ENCODE data around the gene LAIR2.
"Not testable (repeated sequence)": the region's sequence is repeated elsewhere in the genome, so short reads cannot be mapped to it uniquely, and the experiment has no call there.

LAIR2 gene

DNA sequence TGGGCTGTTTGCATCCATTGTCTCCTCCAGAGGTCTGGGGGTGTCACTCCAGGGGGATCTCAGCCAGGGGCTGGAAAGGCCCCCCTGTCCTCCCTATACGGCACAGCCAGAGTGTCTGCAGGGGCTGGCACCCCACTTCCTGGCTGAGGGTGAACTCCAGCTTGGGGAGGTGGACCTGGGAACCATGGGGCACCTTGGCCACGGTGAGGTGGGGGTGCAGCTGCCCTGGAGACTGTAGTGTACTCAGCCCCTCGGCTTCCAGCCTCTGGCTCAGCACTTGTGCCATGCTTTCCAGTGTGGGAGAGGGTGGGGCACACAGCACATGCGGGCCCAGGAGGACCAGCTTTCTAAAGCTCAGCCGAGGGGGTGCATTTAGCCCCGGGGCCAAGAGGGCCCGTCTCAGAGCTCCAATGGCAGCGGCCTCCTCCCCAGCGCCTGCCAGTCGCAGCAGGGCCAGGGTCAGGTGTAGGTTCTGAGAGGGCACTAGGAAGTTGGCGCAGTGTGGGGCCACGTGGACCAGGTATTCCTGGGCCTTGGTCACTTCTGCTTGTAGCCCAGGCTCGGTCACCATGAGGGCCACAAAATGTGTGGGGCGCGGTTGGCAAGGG is 40.5 kb upstream of the LAIR2 start:
- H3K27ac Mint-ChIP-seq, result peak overlapping the region; percentile 22
- H3K4me3 Mint-ChIP-seq, result peak overlapping the region; percentile 69
- no peaks in the 10 kb centered on the region for H3K27me3 Mint-ChIP-seq
- peaks cover 33% of the 10 kb centered on the region for H3K4me1 Mint-ChIP-seq (ENCODE audit: low read depth)
- no peaks in the 10 kb centered on the region for H3K9me3 Mint-ChIP-seq (ENCODE audit: low read depth)
- H3K36me3 Mint-ChIP-seq, result no peaks in the 10 kb centered on the region

DNA sequence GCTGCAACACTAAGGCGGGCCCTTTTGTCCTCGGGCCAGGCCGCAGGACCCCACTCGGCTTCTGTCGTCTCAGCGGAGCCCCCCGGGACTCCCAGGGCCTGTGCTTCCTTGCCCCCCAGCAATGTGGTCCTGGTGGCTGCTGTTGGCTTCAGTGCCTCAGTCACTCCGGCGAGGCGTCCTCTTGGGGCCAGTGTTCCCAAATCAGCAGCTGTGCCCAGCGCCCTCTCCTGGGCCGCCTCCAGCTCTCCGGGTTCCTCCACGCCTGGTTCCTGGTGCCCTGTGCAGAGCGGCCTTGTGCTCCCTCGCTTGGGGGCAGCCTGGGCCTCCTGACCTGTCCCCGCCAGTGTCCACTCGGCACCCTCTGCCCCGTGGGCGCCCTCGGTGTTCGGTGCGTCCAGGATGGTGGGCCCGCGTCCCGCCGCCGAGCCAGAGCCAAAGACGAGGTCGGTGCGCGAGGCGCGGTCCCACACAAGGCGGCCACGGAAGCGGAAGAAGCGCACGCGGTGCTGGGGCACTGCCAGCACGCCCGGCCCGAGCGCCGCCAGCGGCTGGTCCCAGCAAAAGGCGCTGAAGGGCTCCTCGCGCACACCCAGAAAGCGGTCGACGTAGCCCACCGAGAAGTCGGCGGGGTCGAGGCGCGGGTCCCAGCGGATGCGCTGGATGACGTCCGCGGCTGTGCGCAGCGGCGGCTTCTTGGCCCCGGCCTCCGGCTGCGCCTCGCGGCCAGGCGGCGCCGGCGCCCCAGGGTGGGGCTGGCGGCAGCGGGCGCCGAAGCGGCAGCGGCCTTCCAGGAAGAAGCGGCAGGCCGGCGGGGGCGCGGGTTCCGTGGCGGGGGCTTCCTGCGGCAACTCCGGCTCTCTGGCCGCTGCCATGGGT is 39.7 kb upstream of the LAIR2 start:
- Mint-ChIP-seq H3K9me3 (ENCODE audit: low read depth) (no peaks in the 10 kb centered on the region), H3K4me1 (ENCODE audit: low read depth) (peaks cover 33% of the 10 kb centered on the region), H3K36me3 (no peaks in the 10 kb centered on the region), H3K27me3 (no peaks in the 10 kb centered on the region), H3K4me3 (peak overlapping the region; percentile 69), H3K27ac (peak overlapping the region; percentile 72)

DNA sequence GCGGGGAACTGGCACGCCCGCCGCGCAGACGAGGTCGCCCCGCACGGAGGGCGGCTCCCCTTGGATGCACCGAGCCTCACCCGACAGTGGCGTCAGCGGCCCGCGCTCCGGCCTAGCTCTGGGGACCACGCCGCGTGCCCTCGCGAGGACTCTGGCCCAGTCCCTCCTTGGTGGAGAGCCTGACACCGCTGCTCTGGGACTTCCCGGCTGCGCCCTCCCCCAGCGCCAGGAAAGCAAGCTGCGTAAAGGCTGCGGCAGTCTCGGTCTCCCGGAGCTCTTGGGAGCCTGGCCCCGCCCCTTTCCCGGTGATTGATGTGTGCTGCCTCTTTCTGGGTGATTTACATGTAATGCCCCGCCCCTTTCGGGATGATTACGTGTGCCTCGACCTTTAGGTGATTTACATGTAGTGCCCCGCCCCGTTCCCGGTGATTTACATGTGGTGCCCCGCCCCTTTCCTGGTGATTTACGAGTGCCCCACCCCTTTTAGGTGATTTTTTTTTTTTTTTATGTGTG is 39.0 kb upstream of the LAIR2 start, which contains the start of gene LENG9:
Gene LENG9, minus strand, starts transcription at position 248 of the 513 bp plus-strand sequence. CDS start 252 bp downstream, outside the sequence.
- H3K36me3 Mint-ChIP-seq, result no peaks in the 10 kb centered on the region
- peak within 1 kb of the TSS; percentile 92 for H3K27ac Mint-ChIP-seq
- H3K4me1 Mint-ChIP-seq (ENCODE audit: low read depth), result peaks cover 28% of the 10 kb centered on the region
- H3K9me3 Mint-ChIP-seq (ENCODE audit: low read depth), result no peaks in the 10 kb centered on the region
- no peaks in the 10 kb centered on the region for H3K27me3 Mint-ChIP-seq
- H3K4me3 Mint-ChIP-seq, result peak within 1 kb of the TSS; percentile 88

DNA sequence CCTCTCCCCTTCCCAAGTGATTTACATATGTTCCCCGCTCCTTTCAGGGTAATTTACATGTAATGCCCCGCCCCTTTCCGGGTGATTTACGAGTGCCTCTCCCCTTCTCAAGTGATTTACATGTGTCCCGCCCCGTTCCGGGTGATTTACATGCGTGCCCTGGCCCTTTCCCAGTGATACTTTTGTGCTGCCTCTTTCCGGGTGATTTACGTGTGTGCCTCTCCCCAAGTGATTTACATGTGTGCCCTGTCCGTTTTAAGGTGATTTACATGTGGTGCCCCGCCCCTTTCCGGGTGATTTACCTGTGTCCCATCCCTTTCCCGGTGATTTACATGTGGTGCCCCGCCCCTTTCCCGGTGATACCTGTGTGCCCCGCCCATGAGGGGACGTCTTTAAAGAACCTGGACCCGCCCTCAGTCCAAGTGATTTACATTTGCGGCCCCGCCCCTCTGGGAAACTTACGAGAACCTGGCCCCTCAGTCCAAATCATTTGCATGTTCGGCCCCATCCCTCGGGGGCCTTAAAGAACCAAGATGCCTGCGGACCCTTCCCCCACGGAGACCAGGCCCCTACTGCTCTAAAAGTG is 38.5 kb upstream of the LAIR2 start:
- no peaks in the 10 kb centered on the region for H3K9me3 Mint-ChIP-seq (ENCODE audit: low read depth)
- H3K27me3 Mint-ChIP-seq, result no peaks in the 10 kb centered on the region
- H3K4me1 Mint-ChIP-seq (ENCODE audit: low read depth), result peaks cover 22% of the 10 kb centered on the region
- H3K27ac Mint-ChIP-seq, result peak overlapping the region; percentile 92
- peak overlapping the region; percentile 88 for H3K4me3 Mint-ChIP-seq
- H3K36me3 Mint-ChIP-seq, result no peaks in the 10 kb centered on the region

DNA sequence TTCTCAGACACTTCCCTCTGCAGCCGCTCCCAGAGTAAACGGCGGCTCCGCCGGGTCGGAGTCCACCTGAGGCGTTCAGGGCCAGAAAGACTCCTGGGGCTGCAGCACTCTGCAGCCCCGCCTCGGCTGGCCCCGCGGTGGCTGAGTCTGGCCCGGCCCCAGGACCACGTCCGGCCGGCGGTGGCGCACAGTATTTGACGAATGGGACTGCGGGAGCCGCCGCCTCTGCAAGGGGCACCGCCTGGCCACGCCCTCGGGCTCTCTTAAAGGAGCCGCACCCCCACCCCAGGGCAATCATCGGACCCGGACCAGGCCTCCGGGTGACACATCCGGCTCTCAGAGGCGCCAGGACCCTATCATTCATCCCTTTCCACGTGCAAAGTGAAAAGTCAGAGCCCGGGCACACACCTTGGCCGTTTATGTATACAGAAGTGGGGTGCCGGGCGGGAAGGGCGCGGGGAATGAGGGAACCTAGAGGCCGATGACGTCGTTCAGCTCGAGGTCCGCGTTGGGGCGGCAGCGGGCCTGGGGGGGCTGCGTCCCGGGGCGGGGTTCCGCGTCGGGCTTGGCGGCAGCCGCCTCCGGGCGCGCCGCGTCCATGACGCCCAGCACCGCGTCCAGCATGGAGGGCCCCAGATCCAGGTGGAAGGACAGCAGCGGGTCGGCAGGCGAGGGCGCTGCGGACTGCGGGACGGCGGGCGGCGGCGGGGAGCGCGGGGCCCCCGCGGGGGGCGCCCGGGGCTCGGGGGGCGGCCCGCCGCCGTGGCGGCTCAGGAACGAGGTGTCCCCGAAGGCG is 37.8 kb upstream of the LAIR2 start:
- no peaks in the 10 kb centered on the region for H3K9me3 Mint-ChIP-seq (ENCODE audit: low read depth)
- H3K36me3 Mint-ChIP-seq, result no peaks in the 10 kb centered on the region
- no peak overlapping the region for H3K27ac Mint-ChIP-seq
- peak overlapping the region; percentile 88 for H3K4me3 Mint-ChIP-seq
- peaks cover 4% of the 10 kb centered on the region for H3K27me3 Mint-ChIP-seq
- H3K4me1 Mint-ChIP-seq (ENCODE audit: low read depth), result peaks cover 19% of the 10 kb centered on the region

DNA sequence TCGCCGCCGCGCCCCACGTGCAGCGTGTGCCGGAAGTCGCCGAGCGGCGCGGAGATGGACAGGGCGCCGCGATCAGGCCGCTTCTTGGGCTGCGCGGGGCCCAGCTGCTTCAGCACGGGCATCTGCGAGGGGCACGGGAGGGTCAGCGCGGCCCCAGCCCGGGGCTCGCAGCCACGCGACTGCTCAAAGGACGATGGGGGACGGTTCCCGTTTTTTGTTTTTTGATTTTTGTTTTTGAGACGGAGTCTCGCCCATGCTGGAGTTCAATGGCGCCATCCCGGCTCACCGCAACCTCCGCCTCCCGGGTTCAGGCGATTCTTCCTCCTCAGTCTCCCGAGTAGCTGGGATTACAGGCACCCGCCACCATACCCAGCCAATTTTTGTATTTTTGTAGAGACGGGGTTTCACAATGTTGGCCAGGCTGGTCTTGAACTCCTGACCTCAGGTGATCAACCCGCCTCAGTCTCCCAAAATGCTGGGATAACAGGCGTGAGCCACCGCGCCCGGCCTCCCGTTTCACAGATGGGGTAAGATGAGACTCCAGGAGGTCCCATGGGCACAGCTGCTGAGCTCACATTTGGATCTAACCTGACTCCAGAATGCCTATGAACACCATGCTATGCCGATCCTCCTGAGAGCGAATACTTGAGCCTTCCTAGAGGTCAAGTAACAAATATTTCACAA is 37.1 kb upstream of the LAIR2 start:
- peak overlapping the region; percentile 46 for H3K27ac Mint-ChIP-seq
- no peaks in the 10 kb centered on the region for H3K9me3 Mint-ChIP-seq (ENCODE audit: low read depth)
- H3K36me3 Mint-ChIP-seq, result no peaks in the 10 kb centered on the region
- H3K27me3 Mint-ChIP-seq, result peaks cover 11% of the 10 kb centered on the region
- peaks cover 22% of the 10 kb centered on the region for H3K4me1 Mint-ChIP-seq (ENCODE audit: low read depth)
- peak overlapping the region; percentile 57 for H3K4me3 Mint-ChIP-seq

DNA sequence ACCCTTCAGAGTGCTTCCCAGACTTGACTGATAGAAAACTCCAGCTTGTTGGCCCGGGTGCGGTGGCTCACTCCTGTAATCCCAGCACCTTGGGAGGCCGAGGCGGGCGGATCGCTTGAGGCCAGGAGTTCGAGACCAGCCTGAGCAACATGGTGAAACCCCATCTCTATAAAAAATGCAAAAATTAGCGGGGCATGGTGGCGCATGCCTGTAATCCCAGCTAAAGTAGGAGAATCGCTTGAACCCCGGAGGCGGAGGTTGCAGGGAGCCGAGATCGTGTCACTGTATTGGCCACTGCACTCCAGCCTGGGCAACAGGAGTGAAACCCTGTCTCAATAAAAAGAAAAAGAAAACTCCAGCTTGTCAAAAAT is 36.5 kb upstream of the LAIR2 start:
- not testable (repeated sequence) for H3K9me3 Mint-ChIP-seq (ENCODE audit: low read depth); H3K36me3 Mint-ChIP-seq; H3K27ac Mint-ChIP-seq
- peak overlapping the region; percentile 57 for H3K4me3 Mint-ChIP-seq
- H3K4me1 Mint-ChIP-seq (ENCODE audit: low read depth), result peaks cover 26% of the 10 kb centered on the region
- peaks cover 13% of the 10 kb centered on the region for H3K27me3 Mint-ChIP-seq

DNA sequence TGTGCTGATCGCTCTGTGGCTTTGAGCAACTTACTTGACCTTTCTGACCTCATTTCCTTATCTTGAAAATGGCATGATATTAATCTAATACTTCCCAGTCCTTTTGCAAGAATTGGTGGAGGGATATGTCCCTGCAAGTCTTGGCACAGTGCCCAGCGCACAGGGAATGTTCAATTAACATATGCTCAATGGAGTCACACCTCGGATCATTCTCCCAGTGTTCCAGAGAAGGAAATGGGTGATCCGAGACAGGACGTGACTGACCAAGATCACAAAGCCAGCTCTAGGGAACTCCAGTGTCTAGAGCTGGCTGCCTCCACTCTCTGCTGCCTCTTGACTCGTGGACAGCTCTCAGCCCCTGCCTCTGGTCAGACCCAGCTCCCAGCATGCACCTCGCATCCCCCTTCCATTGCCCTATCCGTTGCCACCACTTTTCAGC is 33.1 kb upstream of the LAIR2 start:
- no peak overlapping the region for H3K4me3 Mint-ChIP-seq
- H3K27ac Mint-ChIP-seq, result no peak overlapping the region
- H3K36me3 Mint-ChIP-seq, result no peaks in the 10 kb centered on the region
- peaks cover 16% of the 10 kb centered on the region for H3K4me1 Mint-ChIP-seq (ENCODE audit: low read depth)
- H3K9me3 Mint-ChIP-seq (ENCODE audit: low read depth), result no peaks in the 10 kb centered on the region
- H3K27me3 Mint-ChIP-seq, result peaks cover 17% of the 10 kb centered on the region

DNA sequence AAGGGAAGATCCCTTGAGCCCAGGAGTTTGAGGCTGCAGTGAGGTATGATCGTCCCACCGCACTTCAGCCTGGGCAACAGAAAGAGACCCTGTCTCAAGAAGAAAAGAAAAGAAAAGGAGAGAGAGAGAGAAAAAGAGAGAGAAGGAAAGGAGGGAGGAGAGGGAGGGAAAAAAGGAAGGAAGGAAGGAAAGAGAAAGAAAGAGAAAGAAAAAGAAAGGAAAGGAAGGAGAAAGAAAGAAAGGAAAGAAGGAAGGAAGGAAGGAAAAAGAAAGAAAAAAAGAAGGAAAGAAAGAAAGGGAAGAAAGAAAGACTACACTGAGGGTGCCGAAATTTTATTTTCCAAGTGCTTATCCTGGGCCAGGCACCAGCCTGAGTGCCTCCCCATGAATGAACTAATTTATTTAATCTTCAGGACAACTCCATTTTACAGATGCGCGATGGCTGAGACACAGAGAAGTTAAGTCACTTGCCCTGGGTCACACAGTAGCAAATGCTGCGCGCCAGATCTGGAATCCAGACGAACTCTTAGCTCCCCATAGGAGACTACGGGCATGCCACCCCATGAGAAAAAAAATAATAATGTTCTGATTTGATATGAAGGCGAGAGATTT is 32.2 kb upstream of the LAIR2 start:
- H3K4me3 Mint-ChIP-seq, result peak overlapping the region; percentile 37
- H3K27me3 Mint-ChIP-seq, result peaks cover 22% of the 10 kb centered on the region
- peaks cover 14% of the 10 kb centered on the region for H3K4me1 Mint-ChIP-seq (ENCODE audit: low read depth)

DNA sequence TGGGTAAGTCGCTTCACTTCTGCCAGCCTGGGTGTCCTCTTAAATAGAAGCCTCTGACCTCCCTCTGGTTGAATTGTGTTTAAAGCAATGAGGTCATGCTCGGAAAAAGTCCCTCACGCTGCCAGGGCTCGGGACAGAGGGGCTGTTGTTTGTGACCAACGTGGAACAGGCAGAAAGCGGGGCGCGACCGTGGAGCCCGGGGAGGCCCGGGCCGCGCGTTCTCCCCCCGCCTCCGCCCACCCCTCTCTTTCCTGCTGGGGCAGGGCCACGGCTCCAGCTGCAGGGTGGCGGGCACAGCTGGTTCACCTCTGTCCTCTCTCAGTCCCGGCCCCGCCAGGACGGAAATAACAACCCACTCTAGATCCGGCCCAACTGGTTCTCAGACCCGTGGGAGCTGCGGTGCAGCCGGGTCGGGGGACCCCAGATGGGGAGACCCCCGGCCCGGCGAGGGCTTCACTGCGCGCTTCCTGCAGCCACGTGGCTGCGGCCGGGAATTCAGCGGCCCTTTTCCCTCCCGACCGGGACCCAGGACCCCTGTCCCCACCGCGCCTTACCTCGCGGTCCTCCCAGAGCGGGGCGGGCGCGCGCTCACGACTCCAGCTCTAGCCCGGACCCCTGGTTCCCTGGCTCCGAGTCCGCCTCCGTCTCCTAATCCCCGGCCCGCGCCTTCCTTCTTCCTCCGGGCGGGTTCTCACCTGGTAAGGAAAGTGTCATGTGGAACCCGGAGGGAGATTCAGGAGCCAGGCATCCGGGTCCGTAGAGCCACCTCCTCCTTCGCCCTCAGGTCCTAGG is 31.4 kb upstream of the LAIR2 start:
- H3K4me1 Mint-ChIP-seq (ENCODE audit: low read depth), result peaks cover 14% of the 10 kb centered on the region
- H3K4me3 Mint-ChIP-seq, result peak overlapping the region; percentile 37
- H3K9me3 Mint-ChIP-seq (ENCODE audit: low read depth), result no peaks in the 10 kb centered on the region
- H3K27ac Mint-ChIP-seq, result no peak overlapping the region
- peaks cover 22% of the 10 kb centered on the region for H3K27me3 Mint-ChIP-seq
- no peaks in the 10 kb centered on the region for H3K36me3 Mint-ChIP-seq

More for the DNA sequence above, 32.2 kb upstream of the LAIR2 start:
- Mint-ChIP-seq H3K9me3 (ENCODE audit: low read depth) (no peaks in the 10 kb centered on the region), H3K36me3 (no peaks in the 10 kb centered on the region), H3K27ac (no peak overlapping the region)

DNA sequence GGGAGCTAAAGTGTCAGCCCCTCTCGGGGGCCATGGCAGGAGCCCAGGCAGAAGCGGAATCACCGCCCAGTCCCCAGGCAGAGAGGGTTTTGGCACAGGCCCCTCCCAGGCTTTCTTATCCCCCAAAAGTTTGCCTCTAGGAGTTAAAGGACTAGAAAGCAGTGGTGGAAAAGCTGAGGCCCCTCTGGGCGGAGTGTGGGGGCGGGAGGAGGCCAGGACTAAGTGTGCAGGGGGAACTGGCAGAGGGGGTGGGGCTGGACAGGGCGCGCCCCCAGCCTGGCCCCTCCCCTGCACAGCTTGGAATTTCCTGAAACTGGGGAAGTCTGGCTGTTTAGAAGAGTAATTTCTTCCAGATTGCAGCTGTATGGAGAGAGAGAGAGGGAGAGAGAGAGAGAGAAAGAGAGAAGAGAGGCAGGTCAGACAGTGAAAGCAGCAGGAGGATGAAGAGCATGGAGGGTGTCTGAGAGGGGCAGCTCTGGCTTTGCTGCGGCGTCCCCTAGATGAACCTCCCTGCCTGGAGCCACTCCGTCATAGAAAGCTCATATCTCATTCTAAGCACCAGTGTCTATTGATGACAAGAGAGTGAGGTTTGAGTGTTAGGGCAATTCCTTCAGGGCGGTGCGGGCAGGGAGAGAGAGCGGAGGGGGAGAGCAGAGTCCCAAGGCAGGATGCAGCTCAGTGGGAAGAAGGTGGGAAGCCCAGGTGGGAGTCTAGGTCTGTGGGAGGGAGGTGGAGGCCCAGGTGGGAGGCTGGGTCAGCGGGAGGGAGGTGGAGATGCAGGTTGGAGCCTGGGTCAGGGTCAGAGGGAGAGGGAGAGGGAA is 29.4 kb upstream of the LAIR2 start, which contains the start of gene CDC42EP5:
Gene CDC42EP5, minus strand, starts transcription at position 226 of the 821 bp plus-strand sequence. CDS start 7,749 bp downstream, outside the sequence.
- no peaks in the 10 kb centered on the region for H3K9me3 Mint-ChIP-seq (ENCODE audit: low read depth)
- no peak within 1 kb of the TSS for H3K27ac Mint-ChIP-seq
- H3K36me3 Mint-ChIP-seq, result no peaks in the 10 kb centered on the region
- H3K4me1 Mint-ChIP-seq (ENCODE audit: low read depth), result peaks cover 13% of the 10 kb centered on the region
- no peak within 1 kb of the TSS for H3K4me3 Mint-ChIP-seq
- peaks cover 34% of the 10 kb centered on the region for H3K27me3 Mint-ChIP-seq

DNA sequence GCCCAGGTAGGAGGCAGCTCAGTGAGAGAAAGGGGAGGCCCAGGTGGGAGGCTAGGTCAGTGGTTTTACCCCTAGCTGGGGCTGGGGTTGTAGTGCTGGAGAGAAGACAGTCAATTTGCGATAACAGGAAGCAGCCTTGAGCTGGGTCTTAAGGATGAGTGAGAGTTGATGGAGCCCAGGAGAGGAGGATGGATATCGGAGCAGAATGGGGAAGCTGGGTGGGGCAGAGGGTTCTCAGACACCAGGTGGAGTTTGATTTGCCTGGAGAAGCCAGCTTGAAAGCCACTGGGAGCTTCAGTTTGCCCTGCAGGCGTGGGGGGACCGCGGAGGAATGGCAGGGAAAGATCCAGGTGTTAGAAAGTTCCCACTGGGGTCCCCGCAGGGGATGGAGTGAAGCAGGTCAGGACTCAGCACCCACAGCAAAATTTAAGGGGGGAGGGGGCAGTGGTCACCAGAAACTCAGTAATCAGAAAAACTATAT is 28.7 kb upstream of the LAIR2 start:
- Mint-ChIP-seq H3K27me3 (peaks cover 37% of the 10 kb centered on the region), H3K9me3 (ENCODE audit: low read depth) (no peaks in the 10 kb centered on the region), H3K4me3 (no peak overlapping the region), H3K36me3 (no peaks in the 10 kb centered on the region), H3K27ac (no peak overlapping the region), H3K4me1 (ENCODE audit: low read depth) (peaks cover 13% of the 10 kb centered on the region)

Measured in activated naive CD8-positive, alpha-beta T cell (primary cell).